ENCODE results near the gene DNAH1. TPM values are rescaled to one million over a fixed set of nuclear protein-coding genes. Genes with fewer than 3 reads are reported as not detected.

Gene DNAH1
- total RNA-seq, 1 experiment from 2014 or later = 5.5 TPM

- RAD21 ChIA-PET (ENCODE audit: low non-redundant PET in 1 of 2, low total read pairs in 2 of 2, uncharacterized antibody in 2 of 2, unreplicated experiment in 2 of 2) = no interaction called here
Measured at GRCh38 chr3:52351762-52352368, 35.7 kb downstream of the DNAH1 start.

More at GRCh38 chr3:52351762-52352368, 35.7 kb downstream of the DNAH1 start:
- Histone ChIP-seq H3K9me3 (ENCODE audit: control insufficient read depth in 1 of 2, insufficient read depth in 1 of 2, low read depth in 1 of 2, low read length in 2 of 2) (no peaks in the 10 kb centered on the region), H3K4me3 (replicated peaks in 1 of 2; ENCODE audit: low read depth in 1 of 2, low read length in 2 of 2) (no peak overlapping the region), H3K27ac (ENCODE audit: low read depth, low read length) (no peak overlapping the region), H3K9me2 (ENCODE audit: insufficient read depth) (no peaks in the 10 kb centered on the region), H3K4me1 (ENCODE audit: control insufficient read depth in 1 of 2, insufficient read depth in 2 of 2, low read length in 2 of 2) (no peaks in the 10 kb centered on the region), H3K79me2 (ENCODE audit: insufficient read depth, low read length) (no peaks in the 10 kb centered on the region), H3K27me3 (ENCODE audit: insufficient read depth, low read length) (no peaks in the 10 kb centered on the region), H3K36me3 (ENCODE audit: control insufficient read depth in 1 of 2, insufficient read depth in 2 of 2, low read length in 2 of 2) (no peaks in the 10 kb centered on the region), H3K4me2 (ENCODE audit: low read length) (no peak overlapping the region), H3K9ac (ENCODE audit: low read length) (no peak overlapping the region), H2AFZ (ENCODE audit: low read depth, low read length, poor library complexity, severe bottlenecking) (no peak overlapping the region), H4K20me1 (ENCODE audit: insufficient read depth) (no peaks in the 10 kb centered on the region)
- intact Hi-C loops (cut with micrococcal nuclease) = no loop called here
- ChIA-PET POLR2A (no interaction called here), CTCF (interaction anchor here (0.8 kb wide), 1 partner anchor 12 kb away, joined by 3 read pairs; no protein-coding TSS in a partner anchor)
- TF ChIP-seq ZBTB33 (IDR thresholded peaks at IDR 0.05; ENCODE audit: extremely low read depth, insufficient replicate concordance, low read length) = no peak
- TF ChIP-seq ELF1 (IDR thresholded peaks at IDR 0.05; ENCODE audit: borderline replicate concordance, low read depth) = no peak
- TF ChIP-seq SRF (IDR thresholded peaks at IDR 0.05; ENCODE audit: low read depth) = no peak
- no peak for TF ChIP-seq ZNF274 (IDR thresholded peaks at IDR 0.05; ENCODE audit: low read depth, low read length)
- no peak for TF ChIP-seq CEBPB (IDR thresholded peaks at IDR 0.05; ENCODE audit: low read depth)
- no peak for TF ChIP-seq ZFX (IDR thresholded peaks at IDR 0.05)
- TF ChIP-seq CBX3 (IDR thresholded peaks at IDR 0.05; ENCODE audit: low read depth) = no peak
- TF ChIP-seq YY1 (IDR thresholded peaks at IDR 0.05; ENCODE audit: extremely low read depth, insufficient replicate concordance, low read depth, low read length) = no peak
- no peak for TF ChIP-seq POLR2A (IDR thresholded peaks at IDR 0.05; ENCODE audit: borderline replicate concordance, extremely low read depth, insufficient read depth, insufficient read length)
- no peak for TF ChIP-seq JUND (IDR thresholded peaks at IDR 0.05)
- TF ChIP-seq ATF3 (IDR thresholded peaks at IDR 0.05) = no peak
- no peak for TF ChIP-seq EZH2phosphoT487 (IDR thresholded peaks at IDR 0.05; ENCODE audit: borderline replicate concordance)
- no peak for TF ChIP-seq POLR2AphosphoS5 (IDR thresholded peaks at IDR 0.05; ENCODE audit: low read depth, low read length)
- TF ChIP-seq RAD21 (IDR thresholded peaks at IDR 0.05; ENCODE audit: low read depth) = no peak
- TF ChIP-seq REST (IDR thresholded peaks at IDR 0.05; ENCODE audit: low read depth) = no peak
- DNase-seq (ENCODE audit: low read depth, low spot score) = no peak
- no peak for ATAC-seq
- BruUV-seq (replicated peaks) = no TSS peak
